Epithelial cell of esophagus (primary cell): ENCODE results near the gene SLC8A2.

Source experiments
- DNase-seq: peaks from one replicate; pipeline ENCODE4 v3.0.0; 2010; ENCODE audit warnings: low read depth
- H3K4me3 ChIP-seq: 2 replicates; pipeline ENCODE4 v1.5.1; 2011; ENCODE audit warnings: mild to moderate bottlenecking, low read length, control low read depth
- CTCF ChIP-seq: IDR thresholded peaks from 2 replicates; pipeline ENCODE4 v1.5.1; 2011; ENCODE audit warnings: low read depth, mild to moderate bottlenecking, low read length, control low read depth, inconsistent platforms; ENCODE audit not compliant: insufficient read depth; ENCODE audit errors: missing control alignments

The SLC8A2 gene

GRCh38 chr19:47408156-47408938 is 63.3 kb downstream of the SLC8A2 start:
- no peak for DNase-seq
- no peak for TF ChIP-seq CTCF
- no peak overlapping the region for H3K4me3 ChIP-seq

GRCh38 chr19:47407417-47407774 is 64.3 kb downstream of the SLC8A2 start:
- no peak for TF ChIP-seq CTCF
- no peak overlapping the region for H3K4me3 ChIP-seq
- no peak for DNase-seq

GRCh38 chr19:47406711-47407416 is 64.8 kb downstream of the SLC8A2 start:
- no peak for DNase-seq
- no peak overlapping the region for H3K4me3 ChIP-seq
- TF ChIP-seq CTCF, result no peak

GRCh38 chr19:47405854-47406417 is 65.8 kb downstream of the SLC8A2 start:
- no peak for TF ChIP-seq CTCF
- no peak for DNase-seq

GRCh38 chr19:47405197-47405550 is 66.5 kb downstream of the SLC8A2 start:
- no peak overlapping the region for H3K4me3 ChIP-seq
- no peak for TF ChIP-seq CTCF
- no peak for DNase-seq

More at GRCh38 chr19:47405854-47406417, 65.8 kb downstream of the SLC8A2 start:
- H3K4me3 ChIP-seq, result no peak overlapping the region

GRCh38 chr19:47404334-47405196 is 67.1 kb downstream of the SLC8A2 start:
- no peak for TF ChIP-seq CTCF
- H3K4me3 ChIP-seq, result no peak overlapping the region
- no peak for DNase-seq
